SU-DHL-6 (cell line): Measurements from ENCODE around the gene FADS1.

Experiments used
- H2AFZ ChIP-seq: fragments of 200-600 bp; sonication (generic); 2 replicates; pipeline ENCODE4 v1.6.1; 2014; ENCODE audit warnings: low read depth, mild to moderate bottlenecking, moderate library complexity, mixed read lengths, antibody characterized with exemption, low read length; ENCODE audit not compliant: severe bottlenecking
- H3F3A ChIP-seq: fragments of 200-600 bp; shearing (Covaris generic); 2 replicates; pipeline ENCODE4 v1.6.0; 2016; ENCODE audit warnings: antibody characterized with exemption, mild to moderate bottlenecking; ENCODE audit not compliant: insufficient read depth
- H3K27ac ChIP-seq: fragments of 200-600 bp; sonication (generic); 2 replicates; pipeline ENCODE4 v1.5.1; 2016; ENCODE audit warnings: low read depth, mild to moderate bottlenecking, low read length, moderate library complexity, mixed read lengths
- H3K27me3 ChIP-seq: fragments of 200-600 bp; sonication (generic), shearing (Covaris generic); 2 replicates; pipeline ENCODE4 v1.6.0; 2014; ENCODE audit warnings: mild to moderate bottlenecking, low read length
- H3K36me3 ChIP-seq: fragments of 200-600 bp; sonication (generic); 2 replicates; pipeline ENCODE4 v1.6.1; 2014; ENCODE audit warnings: mild to moderate bottlenecking, low read length, mixed read lengths
- H3K4me2 ChIP-seq: fragments of 300-600, 200-600 bp; shearing (Covaris generic), sonication (generic); 2 replicates; pipeline ENCODE4 v1.6.0; 2014; ENCODE audit warnings: low read length, low read depth, mild to moderate bottlenecking; ENCODE audit not compliant: poor library complexity, severe bottlenecking
- H3K4me3 ChIP-seq: fragments of 200-600 bp; sonication (generic); 2 replicates; pipeline ENCODE4 v1.5.1; 2014; ENCODE audit warnings: antibody characterized with exemption, low read length, mild to moderate bottlenecking, mixed read lengths; ENCODE audit not compliant: insufficient read depth, poor library complexity, severe bottlenecking
- H3K79me2 ChIP-seq: fragments of 200-600 bp; sonication (generic); 2 replicates; pipeline ENCODE4 v1.6.1; 2014; ENCODE audit warnings: mild to moderate bottlenecking, low read length, moderate library complexity; ENCODE audit not compliant: insufficient read depth
- H3K9ac ChIP-seq: fragments of 200-600 bp; sonication (generic); 2 replicates; pipeline ENCODE4 v1.7.0; 2014; ENCODE audit warnings: mild to moderate bottlenecking, low read length
- H3K9me2 ChIP-seq: fragments of 200-600 bp; sonication (generic); replicated peaks from 2 replicates; pipeline ENCODE4 v1.6.1; 2014; ENCODE audit warnings: low read length; ENCODE audit not compliant: insufficient read depth
- H3K9me3 ChIP-seq: fragments of 200-600 bp; sonication (generic); 2 replicates; pipeline ENCODE4 v1.6.1; 2014; ENCODE audit warnings: low read length, mixed read lengths; ENCODE audit not compliant: insufficient read depth
- H4K20me1 ChIP-seq: fragments of 200-600 bp; sonication (generic); 2 replicates; pipeline ENCODE4 v1.6.1; 2014; ENCODE audit warnings: low read depth, mild to moderate bottlenecking, antibody characterized with exemption, low read length, moderate library complexity, mixed read lengths
- EZH2phosphoT487 ChIP-seq: fragments of 200-600 bp; sonication (generic), shearing (Covaris generic); conservative IDR thresholded peaks from 2 replicates; pipeline ENCODE4 v1.6.1; 2018; ENCODE audit warnings: mild to moderate bottlenecking, antibody characterized with exemption, low read length, moderate library complexity, mixed read lengths
- TF ChIP-seq, protein P1 (sequence below): fragments of 200-600 bp; sonication (generic); IDR thresholded peaks from one replicate; pipeline ENCODE4 v1.5.1; 2017; ENCODE audit warnings: antibody characterized with exemption, mild to moderate bottlenecking, low read length, moderate library complexity; ENCODE audit not compliant: insufficient read depth, poor library complexity, severe bottlenecking

Gene FADS1

DNA sequence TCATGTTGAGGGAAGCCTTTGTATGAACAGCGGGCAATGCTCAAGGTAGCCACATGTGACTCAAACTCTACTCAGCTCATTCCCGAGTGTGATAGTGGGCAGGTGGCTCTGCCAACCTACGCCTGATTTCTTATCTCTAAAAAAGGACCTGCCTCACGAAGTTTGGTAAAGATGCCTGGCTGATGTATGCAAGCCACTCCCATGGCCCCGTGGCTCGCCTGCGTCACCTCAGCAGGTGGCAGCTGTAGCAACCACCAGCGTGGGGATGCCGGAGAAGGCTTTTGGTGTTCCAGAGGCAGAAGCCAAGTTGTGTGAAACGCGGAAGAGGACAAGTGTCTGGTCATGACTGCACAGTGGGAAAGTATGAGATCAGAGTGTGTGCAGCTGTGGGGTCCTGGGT is 16.7 kb upstream of the FADS1 start:
- peak overlapping the region; percentile 86 for H3K27ac ChIP-seq
- H3K4me2 ChIP-seq = peak overlapping the region; percentile 50
- H3K27me3 ChIP-seq = no peaks in the 10 kb centered on the region
- H2AFZ ChIP-seq = no peak overlapping the region
- no peak overlapping the region for H3K9ac ChIP-seq
- H4K20me1 ChIP-seq = no peaks in the 10 kb centered on the region
- no peak overlapping the region for H3K4me3 ChIP-seq
- peaks cover 9% of the 10 kb centered on the region; the same call in 1 of the 2 replicates for H3F3A ChIP-seq
- H3K36me3 ChIP-seq = no peaks in the 10 kb centered on the region
- no peaks in the 10 kb centered on the region for H3K9me2 ChIP-seq
- TF ChIP-seq EZH2phosphoT487 = no peak
- TF ChIP-seq, protein P1, sequence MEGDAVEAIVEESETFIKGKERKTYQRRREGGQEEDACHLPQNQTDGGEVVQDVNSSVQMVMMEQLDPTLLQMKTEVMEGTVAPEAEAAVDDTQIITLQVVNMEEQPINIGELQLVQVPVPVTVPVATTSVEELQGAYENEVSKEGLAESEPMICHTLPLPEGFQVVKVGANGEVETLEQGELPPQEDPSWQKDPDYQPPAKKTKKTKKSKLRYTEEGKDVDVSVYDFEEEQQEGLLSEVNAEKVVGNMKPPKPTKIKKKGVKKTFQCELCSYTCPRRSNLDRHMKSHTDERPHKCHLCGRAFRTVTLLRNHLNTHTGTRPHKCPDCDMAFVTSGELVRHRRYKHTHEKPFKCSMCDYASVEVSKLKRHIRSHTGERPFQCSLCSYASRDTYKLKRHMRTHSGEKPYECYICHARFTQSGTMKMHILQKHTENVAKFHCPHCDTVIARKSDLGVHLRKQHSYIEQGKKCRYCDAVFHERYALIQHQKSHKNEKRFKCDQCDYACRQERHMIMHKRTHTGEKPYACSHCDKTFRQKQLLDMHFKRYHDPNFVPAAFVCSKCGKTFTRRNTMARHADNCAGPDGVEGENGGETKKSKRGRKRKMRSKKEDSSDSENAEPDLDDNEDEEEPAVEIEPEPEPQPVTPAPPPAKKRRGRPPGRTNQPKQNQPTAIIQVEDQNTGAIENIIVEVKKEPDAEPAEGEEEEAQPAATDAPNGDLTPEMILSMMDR = no peak
- H3K9me3 ChIP-seq = no peaks in the 10 kb centered on the region
- peaks cover 37% of the 10 kb centered on the region for H3K79me2 ChIP-seq

DNA sequence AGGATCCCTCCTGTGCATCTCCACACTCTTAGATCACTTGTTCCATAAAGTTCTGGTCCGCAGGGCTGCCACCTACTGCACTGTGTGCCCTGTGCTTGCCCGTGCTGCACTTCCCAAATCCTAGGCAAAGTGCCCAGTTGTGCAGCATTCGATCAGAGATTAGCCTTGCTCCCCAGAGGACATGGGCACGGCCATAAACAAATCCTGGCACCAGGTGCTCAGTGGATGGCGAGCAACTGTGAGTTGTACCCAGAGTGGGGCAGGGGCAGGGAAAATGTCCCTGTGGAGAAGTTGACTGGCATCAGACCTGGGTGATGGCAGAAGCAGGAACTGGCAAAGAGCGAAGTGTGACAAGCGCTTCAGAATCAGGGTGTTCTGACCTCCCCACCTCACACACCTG is 16.0 kb upstream of the FADS1 start:
- peak overlapping the region; percentile 11 for H3K4me2 ChIP-seq
- H3K9me3 ChIP-seq = no peaks in the 10 kb centered on the region
- TF ChIP-seq, protein P1 = no peak
- TF ChIP-seq EZH2phosphoT487 = no peak
- H3K27ac ChIP-seq = peak overlapping the region; percentile 86; the same call in 1 of the 2 replicates
- H3K36me3 ChIP-seq = no peaks in the 10 kb centered on the region
- no peak overlapping the region for H3K9ac ChIP-seq
- H3K9me2 ChIP-seq = no peaks in the 10 kb centered on the region
- H3K27me3 ChIP-seq = no peaks in the 10 kb centered on the region
- H2AFZ ChIP-seq = no peak overlapping the region
- no peak overlapping the region for H3K4me3 ChIP-seq
- no peaks in the 10 kb centered on the region for H4K20me1 ChIP-seq
- H3K79me2 ChIP-seq = peaks cover 37% of the 10 kb centered on the region
- peaks cover 9% of the 10 kb centered on the region; the same call in 1 of the 2 replicates for H3F3A ChIP-seq

DNA sequence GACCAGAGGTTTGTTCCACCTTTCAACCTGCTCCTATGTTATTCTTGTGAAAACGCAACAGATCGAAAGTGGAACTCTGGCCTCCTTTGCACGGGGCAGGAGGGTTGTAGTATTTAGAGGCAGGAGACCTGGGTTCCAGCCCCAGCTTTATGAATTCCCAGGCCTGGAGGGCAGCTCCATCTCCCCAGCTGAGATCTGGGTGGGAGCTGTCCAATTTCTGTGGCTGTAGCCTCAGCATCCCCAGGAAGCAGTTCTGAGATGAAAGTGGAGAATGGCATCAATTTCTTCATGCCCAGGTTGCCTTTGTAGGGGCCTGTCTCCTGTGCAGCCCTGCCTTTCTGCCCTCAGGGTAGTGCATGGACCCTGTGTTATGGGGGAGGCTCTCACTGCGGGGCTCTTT is 15.4 kb upstream of the FADS1 start:
- Histone ChIP-seq H3K4me3 (no peak overlapping the region), H3K9me2 (no peaks in the 10 kb centered on the region), H4K20me1 (no peaks in the 10 kb centered on the region), H3K27me3 (no peaks in the 10 kb centered on the region), H3K36me3 (no peaks in the 10 kb centered on the region), H3K79me2 (peaks cover 37% of the 10 kb centered on the region), H3F3A (peaks cover 9% of the 10 kb centered on the region; the same call in 1 of the 2 replicates), H3K9me3 (no peaks in the 10 kb centered on the region), H2AFZ (no peak overlapping the region), H3K4me2 (peak overlapping the region; percentile 84), H3K27ac (peak overlapping the region; percentile 2; the same call in 1 of the 2 replicates), H3K9ac (no peak overlapping the region)
- no peak for TF ChIP-seq EZH2phosphoT487
- TF ChIP-seq, protein P1 = no peak
